HepG2 (cell line): Measurements from ENCODE around the gene SFMBT1. TPM values are rescaled to one million over a fixed set of nuclear protein-coding genes. Genes with fewer than 3 reads are reported as not detected.

ENCODE experiments used
- ATAC-seq: fragments of 200-7000 bp; cut with Tn5 transposase; 3 replicates; pipeline ENCODE4 v1.9.1; 2020; ENCODE audit warnings: mild to moderate bottlenecking, moderate library complexity
- BruUV-seq: library from RNA; stranded (reverse); fragments of 400-500 nt; replicated peaks from 2 replicates; lab custom pipeline; 2021; lab: Mats Ljungman, UMichigan
- CTCF ChIA-PET: fragments of 300-600 bp; formaldehyde crosslinking; extraction: SDS; loops from one replicate; lab custom pipeline; 2021; ENCODE audit warnings: low total read pairs, inconsistent platforms, low intra/inter-chr PET ratio; lab: Yijun Ruan, JAX
- POLR2A ChIA-PET: fragments of 350-600 bp; sonication (Branson Sonifier 250); formaldehyde crosslinking; loops from one replicate; lab custom pipeline; 2020; ENCODE audit warnings: antibody characterized with exemption, inconsistent platforms; lab: Yijun Ruan, JAX
- DNase-seq: peaks from one replicate; pipeline ENCODE4 v3.0.0-alpha.2; 2015; ENCODE audit warnings: low spot score
- FAIRE-seq: peaks from 3 replicates; lab custom pipeline; 2011; peaks lifted over from hg19 to GRCh38; lab: Jason Lieb, UNC
- H2AFZ ChIP-seq: one replicate; pipeline ENCODE4 v1.6.1; 2011; ENCODE audit warnings: low read length, inconsistent platforms
- H3K27ac ChIP-seq: fragments of 300-600 bp; 3 replicates; pipeline ENCODE4 v1.8.0; 2011; ENCODE audit warnings: mixed run types, mild to moderate bottlenecking, mixed read lengths, low read length, inconsistent platforms; ENCODE audit not compliant: insufficient read depth; ENCODE audit errors: extremely low read length
- H3K27me3 ChIP-seq, 2 experiments: fragments of 200-600 bp in 1 of 2; 2 replicates in 1 of 2; 3 replicates in 1 of 2; pipeline versions ENCODE4 v1.6.0 to v1.8.0; 2011; ENCODE audit warnings: low read length in 2 of 2, mild to moderate bottlenecking in 2 of 2, moderate library complexity in 2 of 2, inconsistent platforms in 1 of 2; ENCODE audit not compliant: insufficient read depth in 2 of 2, control insufficient read depth in 1 of 2
- H3K36me3 ChIP-seq, 2 experiments: fragments of 200-600 bp in 1 of 2; replicated peaks in 1 of 2; 2 replicates in 1 of 2; 3 replicates in 1 of 2; pipeline versions ENCODE4 v1.5.1 to v1.8.0; 2011; ENCODE audit warnings: low read length in 2 of 2, inconsistent platforms in 1 of 2; ENCODE audit not compliant: insufficient read depth in 2 of 2, control insufficient read depth in 1 of 2
- H3K4me1 ChIP-seq: 2 replicates; pipeline ENCODE4 v1.5.1; 2012; ENCODE audit warnings: low read length, inconsistent platforms; ENCODE audit not compliant: insufficient read depth
- H3K4me2 ChIP-seq: 2 replicates; pipeline ENCODE4 v1.6.0; 2011; ENCODE audit warnings: low read depth, low read length, inconsistent platforms
- H3K4me3 ChIP-seq, 3 experiments: fragments of 200-600 bp in 1 of 3; sonication (generic), shearing (Covaris generic) in 1 of 3; replicated peaks in 1 of 3; 2 replicates each; pipeline ENCODE4 v1.5.1; 2011 to 2016; ENCODE audit warnings: low read length in 3 of 3, inconsistent platforms in 2 of 3, low read depth in 2 of 3, mild to moderate bottlenecking in 2 of 3, control low read depth in 1 of 3, mixed read lengths in 1 of 3; ENCODE audit not compliant: insufficient read depth in 1 of 3
- H3K79me2 ChIP-seq: one replicate; pipeline ENCODE4 v1.6.1; 2011; ENCODE audit warnings: low read length, inconsistent platforms; ENCODE audit not compliant: insufficient read depth
- H3K9ac ChIP-seq: 2 replicates; pipeline ENCODE4 v1.6.0; 2011; ENCODE audit warnings: mild to moderate bottlenecking, low read depth, low read length, inconsistent platforms; ENCODE audit not compliant: insufficient read depth
- H3K9me3 ChIP-seq: 2 replicates; pipeline ENCODE4 v1.5.1; 2012; ENCODE audit warnings: mild to moderate bottlenecking, low read length
- H4K20me1 ChIP-seq: 2 replicates; pipeline ENCODE4 v1.6.0; 2011; ENCODE audit warnings: inconsistent platforms, mild to moderate bottlenecking, low read length, moderate library complexity; ENCODE audit not compliant: insufficient read depth
- HMGXB3 ChIP-seq: sonication (generic); formaldehyde crosslinking; IDR thresholded peaks from 2 replicates; pipeline ENCODE4 v1.4.0; 2020; ENCODE audit warnings: missing genetic modification reagents, borderline replicate concordance
- HNRNPH1 ChIP-seq: fragments of 200-400 bp; formaldehyde crosslinking; optimal IDR thresholded peaks from 2 replicates; pipeline ENCODE3; 2017; ENCODE audit warnings: mild to moderate bottlenecking, low read depth, low read length
- WIZ ChIP-seq: sonication (generic); formaldehyde crosslinking; IDR thresholded peaks from 2 replicates; pipeline ENCODE4 v1.5.1; 2020; ENCODE audit warnings: mild to moderate bottlenecking, missing genetic modification reagents
- ZFP90 ChIP-seq: sonication (generic); formaldehyde crosslinking; IDR thresholded peaks from 2 replicates; pipeline ENCODE4 v1.8.0; 2022; ENCODE audit warnings: missing genetic modification reagents, mild to moderate bottlenecking, inconsistent platforms, borderline replicate concordance
- ZNF333 ChIP-seq: sonication (generic); formaldehyde crosslinking; IDR thresholded peaks from 2 replicates; pipeline ENCODE4 v1.4.0; 2020; ENCODE audit warnings: mild to moderate bottlenecking, missing genetic modification reagents, borderline replicate concordance
- ZNF350 ChIP-seq: sonication (generic); formaldehyde crosslinking; IDR thresholded peaks from 2 replicates; pipeline ENCODE4 v1.4.0; 2020; ENCODE audit warnings: mild to moderate bottlenecking, low read depth, missing genetic modification reagents, borderline replicate concordance
- ZNF605 ChIP-seq: sonication (generic); formaldehyde crosslinking; IDR thresholded peaks from 2 replicates; pipeline ENCODE4 v1.8.0; 2022; ENCODE audit warnings: mild to moderate bottlenecking, missing genetic modification reagents
- WGBS: methylation state at CpG from one replicate; pipeline ENCODE4 v1.1.6; 2017; ENCODE audit warnings: low lambda C conversion rate; 5-methylcytosine and 5-hydroxymethylcytosine counted together
- in situ Hi-C: cut with HindIII; loops from 2 replicates; pipeline ENCODE4 v1.10.0; 2017; ENCODE audit warnings: low pct_unique_long_range_greater_than_20kb; ENCODE audit not compliant: extremely low pct_ligation_motif_present
- intact Hi-C: fragments of 100-400 bp; cut with micrococcal nuclease; formaldehyde crosslinking; loops from one replicate; pipeline ENCODE4 v1.10.0; 2022; ENCODE audit not compliant: unreplicated experiment
- polyA plus RNA-seq, 8 experiments: library from polyadenylated mRNA; depleted of rRNA in 3 of 8; stranded (reverse) in 7 of 8; unstranded in 1 of 8; fragments of >200 nt; fragmentation: Illumina TruSeq in 4 of 8; extraction: Trizol in 4 of 8; gene quantifications; 2 replicates each; pipeline versions ENCODE4 v1.2.1 to v1.2.3, GENCODE V29; 2011 to 2016; ENCODE audit warnings: low read depth in 4 of 8, missing spikeins in 1 of 8, mixed read lengths in 1 of 8; ENCODE audit not compliant: insufficient read depth in 1 of 8
- total RNA-seq, 5 experiments: library from RNA; depleted of rRNA; stranded (reverse); fragments of >200 nt; fragmentation: Illumina TruSeq; extraction: Trizol; gene quantifications; 2 replicates each; pipeline ENCODE4 v1.2.3, GENCODE V29; 2016; ENCODE audit warnings: low read depth in 1 of 5

SFMBT1 gene
- total and polyA plus RNA-seq, 2 of the 13 experiments (the other 11 are each of a cell fraction or from before 2014, with no cell fraction given): 3.8 to 12.8 TPM

DNA sequence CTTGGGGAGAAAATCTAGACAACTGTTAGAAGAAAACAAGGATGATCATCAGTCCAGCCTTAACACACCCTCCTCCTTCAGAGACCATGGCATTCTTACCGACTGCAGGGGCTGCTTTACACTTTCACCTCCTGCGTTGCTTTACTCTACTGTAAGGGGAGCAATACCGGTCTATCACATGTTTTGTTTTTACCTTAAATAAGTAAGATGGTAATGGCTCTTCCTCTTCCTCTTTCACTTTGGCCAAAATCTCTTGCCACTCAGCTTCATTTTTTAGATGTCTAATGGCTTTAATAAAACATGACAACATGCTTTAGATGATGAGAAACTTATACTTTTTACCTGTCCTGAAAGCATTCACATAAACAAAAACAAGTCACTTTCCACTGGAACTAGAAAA, 115.1 kb downstream of the SFMBT1 start:
- in situ Hi-C loops: loop anchor here (10.0 kb wide), 1 partner anchor 76 kb away; no protein-coding TSS in a partner anchor
- no peak for TF ChIP-seq ZNF605
- TF ChIP-seq ZNF350 (CRISPR knock-in tag): no peak
- no peak for TF ChIP-seq ZFP90 (CRISPR knock-in tag)
- TF ChIP-seq WIZ: no peak
- no peak for TF ChIP-seq HNRNPH1
- TF ChIP-seq ZNF333 (CRISPR knock-in tag): no peak
- no peak for TF ChIP-seq HMGXB3
- CTCF ChIA-PET: no interaction called here

More for the DNA sequence above, 115.1 kb downstream of the SFMBT1 start:
- Histone ChIP-seq H3K27ac (no peak overlapping the region), H3K9me3 (no peaks in the 10 kb centered on the region), H2AFZ (no peak overlapping the region), H3K4me3 (no peak overlapping the region), H3K9ac (no peak overlapping the region), H3K4me2 (no peak overlapping the region), H3K79me2 (no peaks in the 10 kb centered on the region), H3K4me1 (peaks cover 6% of the 10 kb centered on the region; the same call in 1 of the 2 replicates), H3K36me3 (peaks cover 6 to 22% of the 10 kb centered on the region in 2 experiments; a peak in 4 of 5 replicates), H3K27me3 (no peaks in the 10 kb centered on the region), H4K20me1 (no peaks in the 10 kb centered on the region)
- POLR2A ChIA-PET: no interaction called here
- FAIRE-seq: no peak
- WGBS: 91% methylated on average over 3 of the region's 3 CpGs
- no TSS peak for BruUV-seq
- intact Hi-C loops: loop anchor here (5.0 kb wide), 1 partner anchor 127 kb away; no protein-coding TSS in a partner anchor
- no peak for ATAC-seq
- no peak for DNase-seq
